ENCODE data around the gene ARHGEF7. TPM values are rescaled to one million over a fixed set of nuclear protein-coding genes. Genes with fewer than 3 reads are reported as not detected.

Gene ARHGEF7
- total RNA-seq, 1 experiment from 2014 or later, result 47.3 TPM

DNA sequence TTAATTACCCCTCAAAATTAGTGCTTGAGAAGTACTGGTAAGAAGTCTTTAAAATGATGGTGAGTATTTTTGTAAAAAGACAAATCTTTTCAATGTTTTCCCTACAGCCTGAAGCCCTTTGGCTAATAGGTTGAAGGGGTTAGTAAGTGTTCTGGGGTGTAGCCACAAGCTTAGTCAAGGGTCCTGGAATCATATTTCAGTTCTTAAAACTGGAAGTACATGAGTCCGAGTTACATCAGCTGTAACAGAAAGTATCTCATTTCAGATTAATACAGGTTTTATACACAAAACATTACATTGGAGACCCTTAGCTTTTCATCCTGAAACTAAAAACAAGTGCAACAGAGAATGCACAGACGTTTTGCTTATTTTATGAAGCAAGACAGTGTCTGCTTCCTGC is 152.7 kb downstream of the ARHGEF7 start:
- CTCF ChIA-PET, result no interaction called here
- Mint-ChIP-seq H3K36me3 (peaks cover 11% of the 10 kb centered on the region), H3K27me3 (ENCODE audit: low read depth) (no peaks in the 10 kb centered on the region), H3K27ac (no peak overlapping the region), H3K4me1 (peaks cover 18% of the 10 kb centered on the region), H3K4me3 (no peak overlapping the region), H3K9me3 (no peaks in the 10 kb centered on the region)
- ATAC-seq, result no peak
- DNase-seq (ENCODE audit: low spot score), result no peak
- TF ChIP-seq, protein P1, sequence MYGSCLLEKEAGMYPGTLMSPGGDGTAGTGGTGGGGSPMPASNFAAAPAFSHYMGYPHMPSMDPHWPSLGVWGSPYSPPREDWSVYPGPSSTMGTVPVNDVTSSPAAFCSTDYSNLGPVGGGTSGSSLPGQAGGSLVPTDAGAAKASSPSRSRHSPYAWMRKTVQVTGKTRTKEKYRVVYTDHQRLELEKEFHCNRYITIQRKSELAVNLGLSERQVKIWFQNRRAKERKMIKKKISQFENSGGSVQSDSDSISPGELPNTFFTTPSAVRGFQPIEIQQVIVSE (CRISPR knock-in tag; IDR thresholded peaks at IDR 0.05; ENCODE audit: borderline replicate concordance), result no peak
- TF ChIP-seq, protein P2, sequence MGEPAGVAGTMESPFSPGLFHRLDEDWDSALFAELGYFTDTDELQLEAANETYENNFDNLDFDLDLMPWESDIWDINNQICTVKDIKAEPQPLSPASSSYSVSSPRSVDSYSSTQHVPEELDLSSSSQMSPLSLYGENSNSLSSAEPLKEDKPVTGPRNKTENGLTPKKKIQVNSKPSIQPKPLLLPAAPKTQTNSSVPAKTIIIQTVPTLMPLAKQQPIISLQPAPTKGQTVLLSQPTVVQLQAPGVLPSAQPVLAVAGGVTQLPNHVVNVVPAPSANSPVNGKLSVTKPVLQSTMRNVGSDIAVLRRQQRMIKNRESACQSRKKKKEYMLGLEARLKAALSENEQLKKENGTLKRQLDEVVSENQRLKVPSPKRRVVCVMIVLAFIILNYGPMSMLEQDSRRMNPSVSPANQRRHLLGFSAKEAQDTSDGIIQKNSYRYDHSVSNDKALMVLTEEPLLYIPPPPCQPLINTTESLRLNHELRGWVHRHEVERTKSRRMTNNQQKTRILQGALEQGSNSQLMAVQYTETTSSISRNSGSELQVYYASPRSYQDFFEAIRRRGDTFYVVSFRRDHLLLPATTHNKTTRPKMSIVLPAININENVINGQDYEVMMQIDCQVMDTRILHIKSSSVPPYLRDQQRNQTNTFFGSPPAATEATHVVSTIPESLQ (CRISPR knock-in tag; IDR thresholded peaks at IDR 0.05), result no peak
- TF ChIP-seq, protein P3, sequence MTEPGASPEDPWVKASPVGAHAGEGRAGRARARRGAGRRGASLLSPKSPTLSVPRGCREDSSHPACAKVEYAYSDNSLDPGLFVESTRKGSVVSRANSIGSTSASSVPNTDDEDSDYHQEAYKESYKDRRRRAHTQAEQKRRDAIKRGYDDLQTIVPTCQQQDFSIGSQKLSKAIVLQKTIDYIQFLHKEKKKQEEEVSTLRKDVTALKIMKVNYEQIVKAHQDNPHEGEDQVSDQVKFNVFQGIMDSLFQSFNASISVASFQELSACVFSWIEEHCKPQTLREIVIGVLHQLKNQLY (CRISPR knock-in tag; IDR thresholded peaks at IDR 0.05), result no peak
- TF ChIP-seq, protein P4, sequence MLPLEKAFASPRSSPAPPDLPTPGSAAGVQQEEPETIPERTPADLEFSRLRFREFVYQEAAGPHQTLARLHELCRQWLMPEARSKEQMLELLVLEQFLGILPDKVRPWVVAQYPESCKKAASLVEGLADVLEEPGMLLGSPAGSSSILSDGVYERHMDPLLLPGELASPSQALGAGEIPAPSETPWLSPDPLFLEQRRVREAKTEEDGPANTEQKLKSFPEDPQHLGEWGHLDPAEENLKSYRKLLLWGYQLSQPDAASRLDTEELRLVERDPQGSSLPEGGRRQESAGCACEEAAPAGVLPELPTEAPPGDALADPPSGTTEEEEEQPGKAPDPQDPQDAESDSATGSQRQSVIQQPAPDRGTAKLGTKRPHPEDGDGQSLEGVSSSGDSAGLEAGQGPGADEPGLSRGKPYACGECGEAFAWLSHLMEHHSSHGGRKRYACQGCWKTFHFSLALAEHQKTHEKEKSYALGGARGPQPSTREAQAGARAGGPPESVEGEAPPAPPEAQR (CRISPR knock-in tag; IDR thresholded peaks at IDR 0.05), result no peak
- TF ChIP-seq, protein P5, sequence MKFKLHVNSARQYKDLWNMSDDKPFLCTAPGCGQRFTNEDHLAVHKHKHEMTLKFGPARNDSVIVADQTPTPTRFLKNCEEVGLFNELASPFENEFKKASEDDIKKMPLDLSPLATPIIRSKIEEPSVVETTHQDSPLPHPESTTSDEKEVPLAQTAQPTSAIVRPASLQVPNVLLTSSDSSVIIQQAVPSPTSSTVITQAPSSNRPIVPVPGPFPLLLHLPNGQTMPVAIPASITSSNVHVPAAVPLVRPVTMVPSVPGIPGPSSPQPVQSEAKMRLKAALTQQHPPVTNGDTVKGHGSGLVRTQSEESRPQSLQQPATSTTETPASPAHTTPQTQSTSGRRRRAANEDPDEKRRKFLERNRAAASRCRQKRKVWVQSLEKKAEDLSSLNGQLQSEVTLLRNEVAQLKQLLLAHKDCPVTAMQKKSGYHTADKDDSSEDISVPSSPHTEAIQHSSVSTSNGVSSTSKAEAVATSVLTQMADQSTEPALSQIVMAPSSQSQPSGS (CRISPR knock-in tag; IDR thresholded peaks at IDR 0.05; ENCODE audit: borderline replicate concordance, low read depth), result no peak
- TF ChIP-seq, protein P6, sequence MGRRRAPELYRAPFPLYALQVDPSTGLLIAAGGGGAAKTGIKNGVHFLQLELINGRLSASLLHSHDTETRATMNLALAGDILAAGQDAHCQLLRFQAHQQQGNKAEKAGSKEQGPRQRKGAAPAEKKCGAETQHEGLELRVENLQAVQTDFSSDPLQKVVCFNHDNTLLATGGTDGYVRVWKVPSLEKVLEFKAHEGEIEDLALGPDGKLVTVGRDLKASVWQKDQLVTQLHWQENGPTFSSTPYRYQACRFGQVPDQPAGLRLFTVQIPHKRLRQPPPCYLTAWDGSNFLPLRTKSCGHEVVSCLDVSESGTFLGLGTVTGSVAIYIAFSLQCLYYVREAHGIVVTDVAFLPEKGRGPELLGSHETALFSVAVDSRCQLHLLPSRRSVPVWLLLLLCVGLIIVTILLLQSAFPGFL (CRISPR knock-in tag; IDR thresholded peaks at IDR 0.05; ENCODE audit: borderline replicate concordance), result no peak
- no peak for TF ChIP-seq RORB (CRISPR knock-in tag; IDR thresholded peaks at IDR 0.05)
- TF ChIP-seq SMAD4 (CRISPR knock-in tag; IDR thresholded peaks at IDR 0.05), result no peak
- no peak for TF ChIP-seq ZNF121 (CRISPR knock-in tag; IDR thresholded peaks at IDR 0.05)
- POLR2A ChIA-PET, result no interaction called here

DNA sequence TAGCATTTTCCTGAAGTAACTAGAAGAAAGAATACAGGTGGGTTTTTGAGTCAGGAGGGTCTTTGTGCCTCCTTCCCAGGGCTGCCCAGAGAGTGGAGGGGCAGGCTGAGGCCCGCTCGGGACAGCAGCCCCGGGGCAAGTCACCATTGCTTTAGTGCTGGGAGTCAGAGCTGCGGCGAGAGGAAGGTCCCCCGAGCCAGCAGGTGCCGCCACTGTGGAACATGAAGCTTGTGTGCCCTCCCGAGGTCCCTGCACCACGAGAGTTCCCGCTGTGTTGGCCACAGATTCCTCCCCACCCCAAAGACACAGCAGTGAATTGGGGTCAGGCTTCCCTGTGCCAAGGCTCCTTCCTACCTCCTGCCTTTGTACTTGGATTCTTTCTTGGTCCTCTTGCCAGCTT is 154.4 kb downstream of the ARHGEF7 start:
- CTCF ChIA-PET, result interaction anchor here (0.6 to 0.7 kb wide), 2 partner anchors 18 to 142 kb away, joined by 3 read pairs; no protein-coding TSS in a partner anchor
- H3K9me3 Mint-ChIP-seq, result no peaks in the 10 kb centered on the region
- TF ChIP-seq, protein P5 (CRISPR knock-in tag; IDR thresholded peaks at IDR 0.05; ENCODE audit: borderline replicate concordance, low read depth), result no peak
- TF ChIP-seq, protein P1 (CRISPR knock-in tag; IDR thresholded peaks at IDR 0.05; ENCODE audit: borderline replicate concordance), result no peak
- TF ChIP-seq MYBL2 (CRISPR knock-in tag; IDR thresholded peaks at IDR 0.05) (no peak), CREB1 (CRISPR knock-in tag; IDR thresholded peaks at IDR 0.05) (no peak), ZNF671 (CRISPR knock-in tag; IDR thresholded peaks at IDR 0.05) (no peak), SOX15 (CRISPR knock-in tag; IDR thresholded peaks at IDR 0.05) (no peak), JAZF1 (CRISPR knock-in tag; IDR thresholded peaks at IDR 0.05) (no peak), SMAD4 (CRISPR knock-in tag; IDR thresholded peaks at IDR 0.05) (no peak), CREM (CRISPR knock-in tag; IDR thresholded peaks at IDR 0.05) (no peak), GRHL2 (CRISPR knock-in tag; IDR thresholded peaks at IDR 0.05; ENCODE audit: insufficient replicate concordance, severe bottlenecking) (no peak), ZBTB21 (CRISPR knock-in tag; IDR thresholded peaks at IDR 0.05; ENCODE audit: borderline replicate concordance) (no peak), SP1 (CRISPR knock-in tag; conservative IDR thresholded peaks at IDR 0.05) (no peak)
- TF ChIP-seq, protein P7, sequence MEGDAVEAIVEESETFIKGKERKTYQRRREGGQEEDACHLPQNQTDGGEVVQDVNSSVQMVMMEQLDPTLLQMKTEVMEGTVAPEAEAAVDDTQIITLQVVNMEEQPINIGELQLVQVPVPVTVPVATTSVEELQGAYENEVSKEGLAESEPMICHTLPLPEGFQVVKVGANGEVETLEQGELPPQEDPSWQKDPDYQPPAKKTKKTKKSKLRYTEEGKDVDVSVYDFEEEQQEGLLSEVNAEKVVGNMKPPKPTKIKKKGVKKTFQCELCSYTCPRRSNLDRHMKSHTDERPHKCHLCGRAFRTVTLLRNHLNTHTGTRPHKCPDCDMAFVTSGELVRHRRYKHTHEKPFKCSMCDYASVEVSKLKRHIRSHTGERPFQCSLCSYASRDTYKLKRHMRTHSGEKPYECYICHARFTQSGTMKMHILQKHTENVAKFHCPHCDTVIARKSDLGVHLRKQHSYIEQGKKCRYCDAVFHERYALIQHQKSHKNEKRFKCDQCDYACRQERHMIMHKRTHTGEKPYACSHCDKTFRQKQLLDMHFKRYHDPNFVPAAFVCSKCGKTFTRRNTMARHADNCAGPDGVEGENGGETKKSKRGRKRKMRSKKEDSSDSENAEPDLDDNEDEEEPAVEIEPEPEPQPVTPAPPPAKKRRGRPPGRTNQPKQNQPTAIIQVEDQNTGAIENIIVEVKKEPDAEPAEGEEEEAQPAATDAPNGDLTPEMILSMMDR (IDR thresholded peaks at IDR 0.05), result no peak
- TF ChIP-seq, protein P8, sequence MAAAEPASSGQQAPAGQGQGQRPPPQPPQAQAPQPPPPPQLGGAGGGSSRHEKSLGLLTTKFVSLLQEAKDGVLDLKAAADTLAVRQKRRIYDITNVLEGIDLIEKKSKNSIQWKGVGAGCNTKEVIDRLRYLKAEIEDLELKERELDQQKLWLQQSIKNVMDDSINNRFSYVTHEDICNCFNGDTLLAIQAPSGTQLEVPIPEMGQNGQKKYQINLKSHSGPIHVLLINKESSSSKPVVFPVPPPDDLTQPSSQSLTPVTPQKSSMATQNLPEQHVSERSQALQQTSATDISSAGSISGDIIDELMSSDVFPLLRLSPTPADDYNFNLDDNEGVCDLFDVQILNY (CRISPR knock-in tag; IDR thresholded peaks at IDR 0.05), result no peak

More for the DNA sequence above, 154.4 kb downstream of the ARHGEF7 start:
- DNase-seq (ENCODE audit: low spot score), result no peak
- no peaks in the 10 kb centered on the region for H3K27me3 Mint-ChIP-seq (ENCODE audit: low read depth)
- POLR2A ChIA-PET, result no interaction called here
- no peak overlapping the region for H3K4me3 Mint-ChIP-seq
- ATAC-seq, result peak; percentile 53
- peaks cover 11% of the 10 kb centered on the region for H3K36me3 Mint-ChIP-seq
- peaks cover 16% of the 10 kb centered on the region for H3K4me1 Mint-ChIP-seq
- H3K27ac Mint-ChIP-seq, result no peak overlapping the region
